IPS-11a (cell line): ENCODE data around the gene B3GAT1.
"Not testable (repeated sequence)": the region's sequence is repeated elsewhere in the genome, so short reads cannot be mapped to it uniquely, and the experiment has no call there.

ENCODE experiments used
- H3K4me3 ChIP-seq: one replicate; pipeline ENCODE4 v1.5.1; 2013; ENCODE audit warnings: low read depth, low read length, control low read depth

Gene B3GAT1, protein sequence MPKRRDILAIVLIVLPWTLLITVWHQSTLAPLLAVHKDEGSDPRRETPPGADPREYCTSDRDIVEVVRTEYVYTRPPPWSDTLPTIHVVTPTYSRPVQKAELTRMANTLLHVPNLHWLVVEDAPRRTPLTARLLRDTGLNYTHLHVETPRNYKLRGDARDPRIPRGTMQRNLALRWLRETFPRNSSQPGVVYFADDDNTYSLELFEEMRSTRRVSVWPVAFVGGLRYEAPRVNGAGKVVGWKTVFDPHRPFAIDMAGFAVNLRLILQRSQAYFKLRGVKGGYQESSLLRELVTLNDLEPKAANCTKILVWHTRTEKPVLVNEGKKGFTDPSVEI

DNA sequence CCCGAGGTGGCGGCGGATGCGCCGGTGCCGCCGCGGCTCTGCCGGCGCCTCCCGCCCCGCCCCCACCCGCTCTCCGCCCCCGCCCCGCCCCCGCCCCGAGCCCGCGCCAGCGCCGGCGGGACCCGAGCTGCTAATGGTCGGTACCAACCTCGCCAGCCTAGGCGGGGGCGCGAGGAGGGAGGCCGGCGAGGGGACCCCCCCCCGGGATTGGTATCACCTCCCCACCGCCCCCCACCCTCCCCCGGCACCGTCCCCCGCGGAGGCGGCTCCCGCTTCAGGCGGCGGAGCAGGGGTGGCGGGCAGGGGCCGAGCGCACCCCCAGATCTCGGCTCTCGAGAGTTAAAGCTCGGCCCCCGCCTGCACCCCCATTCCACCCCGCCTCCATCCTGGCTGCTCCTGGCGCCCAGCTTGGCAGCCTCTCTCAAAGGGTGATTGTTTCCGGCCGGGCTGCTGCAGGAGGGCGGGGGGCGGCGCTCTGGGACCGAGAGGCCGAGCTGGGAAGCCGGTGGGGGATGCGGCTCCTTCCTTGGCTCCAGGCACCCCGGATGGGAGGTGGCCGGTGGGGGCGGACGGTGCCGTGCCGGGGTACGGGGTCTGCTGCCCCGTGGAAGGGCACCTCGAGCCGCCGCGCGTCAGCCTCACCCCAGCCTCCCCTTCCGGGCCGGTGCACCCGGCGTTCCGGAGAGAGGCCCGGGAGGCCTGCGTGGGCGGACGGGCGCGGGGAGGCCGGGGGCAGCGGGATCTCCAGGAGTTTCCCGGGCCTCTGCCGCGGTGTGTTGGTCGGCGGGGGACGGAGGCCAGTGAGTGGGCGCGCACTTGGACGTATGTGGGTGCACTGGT is at the start of gene B3GAT1:
TSS of gene B3GAT1 (minus strand) at position 40 of the 840 bp plus-strand sequence. CDS start 24,583 bp downstream, outside the sequence.
- peak within 1 kb of the TSS; percentile 76 for H3K4me3 ChIP-seq

GRCh38 chr11:134461621-134462020 is 49.6 kb upstream of the B3GAT1 start:
- no peak overlapping the region for H3K4me3 ChIP-seq

GRCh38 chr11:134460881-134461280 is 48.8 kb upstream of the B3GAT1 start:
- H3K4me3 ChIP-seq, result no peak overlapping the region

DNA sequence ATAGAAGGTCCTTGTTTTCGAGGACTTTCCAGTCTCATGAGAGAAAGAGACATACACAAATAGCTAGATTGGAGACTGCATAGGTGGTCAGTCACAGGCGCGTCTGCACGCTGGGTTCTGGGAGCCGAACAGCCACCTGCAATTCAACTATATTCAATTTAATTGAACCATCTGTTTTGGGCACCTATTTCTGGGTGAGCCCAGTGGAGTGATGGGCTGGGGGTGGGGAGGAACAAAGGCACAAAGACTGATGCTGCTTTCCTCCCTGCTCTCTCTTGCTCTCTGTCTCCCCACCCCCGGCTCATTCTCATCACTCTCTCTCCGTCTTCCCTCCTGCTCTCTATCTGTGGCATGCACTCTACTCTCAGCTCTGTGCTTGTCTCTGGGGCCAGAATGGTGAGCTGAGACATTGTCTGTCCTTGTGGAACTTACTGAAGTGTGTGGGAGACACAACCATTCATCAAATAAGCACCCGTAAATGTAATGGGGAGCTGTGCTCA is 48.1 kb upstream of the B3GAT1 start:
- no peak overlapping the region for H3K4me3 ChIP-seq

DNA sequence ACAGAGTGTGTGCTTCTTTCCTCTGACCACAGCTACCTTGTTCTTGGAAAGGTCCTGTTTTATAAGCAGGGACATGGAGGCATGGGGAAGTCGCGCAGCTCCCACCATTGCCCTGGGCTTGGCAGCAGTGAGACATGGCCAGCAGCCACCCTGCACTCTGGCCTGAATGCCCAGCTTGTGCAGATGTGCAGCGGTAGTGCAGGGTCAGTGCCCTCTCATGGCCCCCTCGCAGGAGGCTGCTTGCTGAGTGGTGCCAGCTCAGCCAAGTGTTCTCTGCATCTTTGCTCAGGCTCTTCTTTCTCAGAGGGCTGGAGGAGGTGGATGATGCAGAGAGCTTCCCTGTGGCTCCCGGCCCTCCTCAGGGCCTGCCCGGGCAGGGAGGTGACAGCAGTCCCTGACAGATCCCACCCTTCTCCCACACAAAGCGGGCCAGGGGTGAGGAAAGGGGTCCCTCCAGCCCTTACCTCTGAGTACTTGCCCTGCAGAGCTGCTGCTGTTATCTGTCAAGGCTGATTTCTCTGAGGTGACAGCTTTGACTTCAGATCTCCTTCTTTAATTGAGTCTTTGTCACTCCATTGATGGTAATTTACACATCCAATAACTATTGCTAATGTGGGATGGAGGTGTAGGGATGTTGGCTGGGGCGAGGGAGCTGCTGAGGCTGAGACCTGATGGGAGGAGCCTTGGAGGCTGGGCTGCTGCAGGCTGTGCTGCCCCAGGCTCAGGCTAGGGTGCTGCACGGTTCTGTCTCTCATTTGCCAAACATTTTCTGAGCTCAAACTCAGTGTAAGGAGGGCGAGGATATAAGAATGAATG is 47.4 kb upstream of the B3GAT1 start:
- H3K4me3 ChIP-seq, result no peak overlapping the region

- not testable (repeated sequence) for H3K4me3 ChIP-seq
These were observed 45.5 kb upstream of the B3GAT1 start for GRCh38 chr11:134457411-134458007.

- H3K4me3 ChIP-seq, result no peak overlapping the region
These were observed 43.5 kb upstream of the B3GAT1 start for GRCh38 chr11:134455516-134455915.

DNA sequence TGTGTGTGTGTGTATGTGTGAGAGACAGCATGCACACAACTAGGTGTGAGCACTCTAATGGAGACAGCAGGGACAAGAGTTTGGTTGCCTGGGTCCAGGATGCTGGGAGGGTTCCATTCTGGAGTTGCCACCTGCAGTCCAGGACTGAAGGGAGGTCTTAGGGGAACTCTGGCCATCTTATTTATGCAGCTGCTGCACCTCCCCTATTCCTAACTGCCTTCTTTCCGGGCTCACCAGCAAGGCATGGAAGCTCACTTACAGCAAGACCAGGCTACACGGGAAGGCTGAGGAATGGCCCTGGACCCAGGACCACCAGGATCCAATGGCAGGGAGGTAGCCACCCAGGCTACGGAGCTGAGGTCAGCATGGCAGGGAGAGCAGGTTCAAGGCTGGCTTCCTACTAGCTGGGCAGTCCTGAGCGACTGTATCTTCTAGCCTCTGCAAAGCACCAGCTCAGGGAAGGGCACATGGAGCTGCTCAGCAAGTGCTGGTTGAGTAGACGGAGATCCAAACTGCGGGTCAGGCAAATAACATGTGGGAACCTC is 42.2 kb upstream of the B3GAT1 start:
- no peak overlapping the region for H3K4me3 ChIP-seq

- no peak overlapping the region for H3K4me3 ChIP-seq
These were observed 41.4 kb upstream of the B3GAT1 start for GRCh38 chr11:134453441-134453840.

GRCh38 chr11:134452838-134453155 is 40.8 kb upstream of the B3GAT1 start:
- H3K4me3 ChIP-seq, result no peak overlapping the region

- no peak overlapping the region for H3K4me3 ChIP-seq
These were observed 40.2 kb upstream of the B3GAT1 start for GRCh38 chr11:134452026-134452837.

DNA sequence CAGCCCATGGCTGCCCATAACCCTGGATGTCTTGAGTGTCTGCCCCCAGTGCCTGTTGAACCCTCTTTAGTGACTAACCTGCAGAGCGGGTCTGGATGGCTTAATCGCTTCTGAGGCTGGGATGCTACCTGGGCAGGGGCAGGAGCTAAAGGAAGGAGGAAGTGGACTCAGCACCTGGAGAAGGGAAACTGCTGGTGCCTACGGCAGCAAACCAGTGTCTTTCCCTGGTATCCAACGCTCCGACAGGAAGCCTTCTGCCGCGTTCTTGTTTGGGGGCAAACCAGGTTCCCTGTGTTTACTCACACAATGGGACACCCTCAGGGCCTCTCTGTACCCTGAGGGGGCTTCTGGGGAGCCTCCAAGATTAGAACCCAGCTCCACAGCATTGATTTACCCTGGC is 38.1 kb upstream of the B3GAT1 start:
- H3K4me3 ChIP-seq, result no peak overlapping the region

DNA sequence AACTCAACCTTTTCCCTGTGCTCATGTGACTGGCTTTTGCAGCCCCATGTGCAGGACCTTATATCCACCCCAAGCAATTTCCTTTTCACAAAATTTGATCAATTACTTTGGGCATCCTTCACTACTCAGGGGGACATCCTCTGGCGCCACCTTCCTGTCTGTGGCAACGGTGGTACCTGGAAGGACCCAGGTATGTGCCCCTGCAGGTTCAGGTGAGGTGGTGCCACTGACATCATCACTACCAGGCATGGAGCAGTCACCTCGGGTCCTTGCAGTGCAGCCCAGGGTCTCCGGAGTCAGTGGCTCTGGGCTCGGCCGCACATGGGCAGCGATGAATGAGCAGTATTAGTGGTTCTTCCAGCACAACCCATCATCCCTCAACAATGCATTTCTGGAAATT is 37.7 kb upstream of the B3GAT1 start:
- H3K4me3 ChIP-seq, result no peak overlapping the region

DNA sequence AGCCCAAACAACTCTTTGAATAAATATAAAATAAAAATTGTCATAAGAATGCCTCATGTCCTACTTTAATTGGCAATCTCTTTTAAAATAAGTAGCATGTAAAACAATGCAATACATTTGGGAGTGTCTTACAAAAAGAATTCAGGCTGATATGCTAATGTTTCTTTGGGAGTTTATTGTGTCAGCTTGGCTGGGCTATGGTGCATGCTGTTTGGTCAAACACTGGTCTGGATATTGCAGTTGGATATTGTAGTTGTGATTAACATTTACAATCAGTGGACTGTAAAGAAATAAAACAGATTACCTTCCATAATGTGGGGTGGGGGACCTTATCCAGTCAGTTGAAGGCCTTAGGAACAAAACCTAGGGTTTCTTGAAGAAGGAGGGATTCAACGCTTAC is 37.0 kb upstream of the B3GAT1 start:
- H3K4me3 ChIP-seq, result no peak overlapping the region

DNA sequence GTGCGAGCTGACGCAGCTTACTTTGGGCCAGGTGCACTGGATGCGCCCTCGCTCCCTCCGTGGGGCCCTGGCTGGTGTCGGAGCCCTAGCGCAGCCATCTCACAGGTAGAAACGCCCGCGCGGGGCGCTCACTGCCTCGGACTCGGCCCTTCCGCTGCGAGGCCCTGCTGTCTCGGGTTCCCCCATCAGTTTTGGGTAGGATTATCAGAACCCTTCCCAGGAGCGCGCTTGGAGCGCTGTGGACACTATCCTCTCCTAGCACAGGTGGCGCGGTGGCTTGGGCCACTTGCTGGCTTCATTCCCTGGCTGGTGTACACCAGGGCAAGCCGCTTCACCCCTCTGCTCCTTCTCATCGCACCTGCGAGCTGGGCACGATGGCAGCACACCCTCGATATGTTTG is 35.7 kb upstream of the B3GAT1 start:
- H3K4me3 ChIP-seq, result no peak overlapping the region

DNA sequence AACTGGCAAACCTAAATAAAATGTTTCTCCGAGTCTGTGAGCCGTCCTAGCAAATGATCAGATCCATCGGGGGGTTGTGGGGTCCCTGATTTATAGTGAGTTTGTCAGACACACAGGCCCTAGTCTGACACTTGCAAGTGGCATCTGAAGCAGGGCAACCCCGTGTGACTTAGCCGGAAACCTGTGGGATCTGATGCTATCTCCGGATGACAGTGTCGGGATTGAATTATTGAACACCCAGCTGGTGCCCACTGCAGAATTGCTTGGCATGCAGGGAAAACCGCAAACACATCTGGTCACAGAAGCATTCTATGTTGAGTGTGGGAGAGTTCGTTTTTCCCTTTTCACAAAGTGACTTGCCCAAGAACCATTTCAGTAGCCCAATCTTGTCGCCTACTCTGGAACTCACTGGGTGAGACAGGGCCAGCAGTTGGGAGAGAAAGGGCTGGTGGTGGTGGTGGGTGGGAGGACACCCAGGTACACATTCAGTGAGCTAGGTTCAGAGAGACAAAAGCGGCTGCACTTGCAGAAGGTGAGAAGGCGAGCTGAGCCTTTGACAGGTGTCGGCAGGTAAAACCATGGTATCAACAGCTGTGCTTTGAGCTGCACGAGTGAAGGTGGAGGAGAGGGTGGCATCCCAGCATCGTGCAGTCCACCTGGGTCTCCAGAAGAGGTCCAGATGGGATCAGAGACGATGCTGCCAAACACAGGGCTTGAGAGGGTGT is 33.7 kb upstream of the B3GAT1 start:
- no peak overlapping the region for H3K4me3 ChIP-seq

GRCh38 chr11:134444160-134445108 is 32.4 kb upstream of the B3GAT1 start:
- not testable (repeated sequence) for H3K4me3 ChIP-seq

DNA sequence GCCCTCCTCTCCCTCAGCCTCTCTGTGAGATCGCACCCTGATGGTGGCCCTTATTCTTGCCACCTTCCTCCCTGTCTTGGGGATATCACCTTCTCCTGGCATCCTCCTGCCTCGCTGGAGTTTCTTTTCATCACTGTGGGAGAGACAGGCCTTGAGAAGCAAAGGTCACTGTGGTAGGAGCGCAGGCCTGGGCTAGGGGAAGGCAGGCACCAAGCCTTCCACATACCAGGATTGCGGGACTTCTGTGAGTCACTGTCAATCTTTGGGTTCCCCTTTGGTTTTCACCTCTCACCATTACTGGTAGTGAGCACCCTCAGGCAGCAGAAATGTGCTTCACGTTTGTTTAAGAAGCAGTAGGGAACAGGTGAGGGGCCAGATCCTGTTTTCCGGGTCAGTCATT is 31.2 kb upstream of the B3GAT1 start:
- H3K4me3 ChIP-seq, result no peak overlapping the region
